ENCODE results near the gene ZC3H10. TPM values are rescaled to one million over a fixed set of nuclear protein-coding genes. Genes with fewer than 3 reads are reported as not detected.

The ZC3H10 gene
- total RNA-seq, 1 experiment from 2014 or later: 8.7 TPM

- no peak overlapping the region for H3K9ac ChIP-seq (ENCODE audit: low read length)
- DNase-seq (ENCODE audit: low read depth, low spot score) (no peak), ATAC-seq (no peak)
- no TSS peak for BruUV-seq (replicated peaks)
- peaks cover 4 to 11% of the 10 kb centered on the region in 2 experiments for H3K4me1 ChIP-seq (ENCODE audit: control insufficient read depth in 1 of 2, insufficient read depth in 2 of 2, low read length in 2 of 2)
- H3K36me3 ChIP-seq (ENCODE audit: control insufficient read depth in 1 of 2, insufficient read depth in 2 of 2, low read length in 2 of 2): peaks cover 16 to 23% of the 10 kb centered on the region in 2 experiments; a peak in 3 of 4 replicates
- TF ChIP-seq EZH2 (IDR thresholded peaks at IDR 0.05): no peak
- no peak for TF ChIP-seq JUND (IDR thresholded peaks at IDR 0.05)
- no peak for TF ChIP-seq FOSL1 (IDR thresholded peaks at IDR 0.05; ENCODE audit: low read depth)
- TF ChIP-seq REST (IDR thresholded peaks at IDR 0.05; ENCODE audit: low read depth): no peak
- no peak for TF ChIP-seq MAX (IDR thresholded peaks at IDR 0.05)
- TF ChIP-seq ELF1 (IDR thresholded peaks at IDR 0.05; ENCODE audit: borderline replicate concordance, low read depth): no peak
- no peak for TF ChIP-seq YY1 (IDR thresholded peaks at IDR 0.05; ENCODE audit: extremely low read depth, insufficient replicate concordance, low read depth, low read length)
- TF ChIP-seq EGR1 (IDR thresholded peaks at IDR 0.05; ENCODE audit: low read depth): no peak
- TF ChIP-seq ZFX (IDR thresholded peaks at IDR 0.05): no peak
- TF ChIP-seq RAD21 (IDR thresholded peaks at IDR 0.05; ENCODE audit: low read depth): no peak
- TF ChIP-seq TCF7L2 (IDR thresholded peaks at IDR 0.05; ENCODE audit: borderline replicate concordance, extremely low read depth, insufficient read depth, insufficient read length): no peak
- TF ChIP-seq POLR2A (IDR thresholded peaks at IDR 0.05; ENCODE audit: borderline replicate concordance, extremely low read depth, insufficient read depth, insufficient read length): no peak
- TF ChIP-seq ZNF274 (IDR thresholded peaks at IDR 0.05; ENCODE audit: low read depth, low read length): no peak
- TF ChIP-seq SP1 (IDR thresholded peaks at IDR 0.05; ENCODE audit: low read depth): no peak
- no peak for TF ChIP-seq CEBPB (IDR thresholded peaks at IDR 0.05; ENCODE audit: low read depth)
- no peak for TF ChIP-seq CBX3 (IDR thresholded peaks at IDR 0.05; ENCODE audit: low read depth)
- ChIA-PET CTCF (no interaction called here), POLR2A (interaction anchor here (1.2 kb wide), 1 partner anchor 55 kb away, joined by 3 read pairs; no protein-coding TSS in a partner anchor), RAD21 (ENCODE audit: low non-redundant PET in 1 of 2, low total read pairs in 2 of 2, uncharacterized antibody in 2 of 2, unreplicated experiment in 2 of 2) (no interaction called here)
- H3K79me2 ChIP-seq (ENCODE audit: insufficient read depth, low read length): peaks cover 6% of the 10 kb centered on the region
- no peak overlapping the region for H3K4me2 ChIP-seq (ENCODE audit: low read length)
- H2AFZ ChIP-seq (ENCODE audit: low read depth, low read length, poor library complexity, severe bottlenecking): no peak overlapping the region
- no peaks in the 10 kb centered on the region for H4K20me1 ChIP-seq (ENCODE audit: insufficient read depth)
- no peaks in the 10 kb centered on the region for H3K27me3 ChIP-seq (ENCODE audit: insufficient read depth, low read length)
- H3K4me3 ChIP-seq (replicated peaks in 1 of 2; ENCODE audit: low read depth in 1 of 2, low read length in 2 of 2): no peak overlapping the region
- H3K27ac ChIP-seq (ENCODE audit: low read depth, low read length): no peak overlapping the region
- no peaks in the 10 kb centered on the region for H3K9me2 ChIP-seq (ENCODE audit: insufficient read depth)
- no peaks in the 10 kb centered on the region for H3K9me3 ChIP-seq (ENCODE audit: control insufficient read depth in 1 of 2, insufficient read depth in 1 of 2, low read depth in 1 of 2, low read length in 2 of 2)
- intact Hi-C loops (cut with micrococcal nuclease): no loop called here
These were observed 18.3 kb upstream of the ZC3H10 start for GRCh38 chr12:56099787-56100186.
